Measurements from ENCODE around the gene ERFL.

DNA sequence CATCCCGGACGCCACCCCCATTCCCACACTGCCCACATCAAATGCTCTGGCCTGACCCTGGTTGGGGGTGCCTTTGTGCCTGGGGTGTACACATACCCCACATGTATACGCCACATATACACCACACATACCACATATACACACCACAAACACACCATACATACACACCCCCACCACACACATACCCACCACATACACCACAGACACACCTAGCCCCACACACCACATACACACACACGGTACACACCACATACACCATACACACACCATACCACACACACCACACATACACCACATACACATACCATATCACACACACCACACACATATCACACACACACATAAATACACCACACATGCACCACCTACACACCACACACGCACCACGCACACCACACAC is 10.2 kb downstream of the ERFL start:
- no peak for TF ChIP-seq CTCF (IDR thresholded peaks at IDR 0.05)
- no peak for TF ChIP-seq POLR2A (IDR thresholded peaks at IDR 0.05)

Data from esophagus squamous epithelium (tissue), 4 donors.